ENCODE data around the gene RGS11.

DNA sequence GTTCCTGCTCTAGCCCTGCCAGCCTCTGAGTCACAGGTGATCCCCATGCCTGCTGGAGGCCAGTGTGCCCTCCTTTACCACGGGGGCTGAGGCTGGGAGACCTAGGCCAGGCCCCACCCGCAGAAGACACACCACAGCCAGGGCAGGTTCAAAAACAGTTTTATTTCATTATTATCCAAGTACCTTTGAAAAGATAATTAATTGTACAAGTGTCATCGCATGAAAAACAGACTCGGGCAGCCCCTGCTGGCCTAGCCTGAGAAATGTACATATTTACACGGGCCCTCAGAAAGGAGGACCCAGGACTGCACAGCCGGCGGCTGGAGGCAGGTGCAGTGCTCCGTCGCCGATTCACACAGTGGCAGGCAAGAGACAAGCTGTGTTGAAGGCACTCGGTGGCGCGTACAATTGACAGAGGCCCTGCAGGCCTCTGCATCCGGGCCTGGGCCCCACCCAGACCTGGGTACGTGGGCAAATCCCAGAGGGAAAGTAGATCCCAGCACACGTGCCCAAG lies 11.6 kb upstream of the RGS11 start:
- TF ChIP-seq CTCF (IDR thresholded peaks at IDR 0.05; ENCODE audit: low read depth, low read length, poor library complexity, severe bottlenecking): peak; percentile 19
- TF ChIP-seq EZH2phosphoT487 (IDR thresholded peaks at IDR 0.05; ENCODE audit: borderline replicate concordance, low read length): no peak

All from DOHH2 (cell line).